ENCODE measurements around the gene SEPTIN7. TPM values are rescaled to one million over a fixed set of nuclear protein-coding genes. Genes with fewer than 3 reads are reported as not detected.

The SEPTIN7 gene
- total and polyA plus RNA-seq, 9 of the 15 experiments (the other 6 are each of a cell fraction or from before 2014, with no cell fraction given): 95.0 to 268 (median 163) TPM

GRCh38 chr7:35754741-35755140 lies 46.1 kb upstream of the SEPTIN7 start:
- H3K9me3 ChIP-seq (replicated peaks; ENCODE audit: control insufficient read depth, insufficient read depth, low read depth, low read length): no peaks in the 10 kb centered on the region
- no peak overlapping the region for H3K4me3 ChIP-seq
- no peak for FAIRE-seq
- intact Hi-C loops (cut with micrococcal nuclease) (no loop called here), in situ Hi-C loops (cut with MboI) (no loop called here)
- no peak overlapping the region for H3K9ac ChIP-seq (ENCODE audit: insufficient read depth in 1 of 2, low read depth in 2 of 2, low read length in 2 of 2)
- no peaks in the 10 kb centered on the region for H3K36me3 ChIP-seq (ENCODE audit: control insufficient read depth, insufficient read depth, low read length)
- ATAC-seq: no peak
- TF ChIP-seq CEBPG (CRISPR knock-in tag; IDR thresholded peaks at IDR 0.05) (no peak; the same call in 1 of the 2 replicates), CEBPG (tag; conservative IDR thresholded peaks at IDR 0.05 in 1 of 2, IDR thresholded peaks at IDR 0.05 in 1 of 2) (peak; percentile 78 to 89), CEBPB (tag; IDR thresholded peaks at IDR 0.05) (peak; percentile 86), MEIS2 (IDR thresholded peaks at IDR 0.05; ENCODE audit: partially characterized antibody) (no peak), ZNF280B (CRISPR knock-in tag; IDR thresholded peaks at IDR 0.05) (no peak), SMARCB1 (IDR thresholded peaks at IDR 0.05; ENCODE audit: insufficient read length, low read depth) (no peak)
- H3K27me3 ChIP-seq (ENCODE audit: control insufficient read depth in 2 of 2, insufficient read depth in 2 of 2, low read length in 2 of 2): no peaks in the 10 kb centered on the region
- H4K20me1 ChIP-seq (replicated peaks; ENCODE audit: control insufficient read depth, insufficient read depth, low read length): no peaks in the 10 kb centered on the region
- no peaks in the 10 kb centered on the region for H3K79me2 ChIP-seq (ENCODE audit: control insufficient read depth, insufficient read depth, low read length)
- peaks cover 0 to 11% of the 10 kb centered on the region in 2 experiments; a peak in 2 of 5 replicates for H3K4me1 ChIP-seq (replicated peaks in 1 of 2; ENCODE audit: control insufficient read depth in 2 of 2, insufficient read depth in 2 of 2, low read length in 2 of 2)
- WGBS (ENCODE audit: insufficient coverage, low coverage, missing lambda C conversion rate): 13% methylated on average over 1 of the region's 1 CpG
- no peak overlapping the region for H2AFZ ChIP-seq (ENCODE audit: low read depth, low read length)
- POLR2A ChIA-PET: interaction anchor here (0.6 to 1.2 kb wide), 2 partner anchors 9 to 46 kb away, joined by 3 read pairs; partner anchors contain the start of gene SEPTIN7
- H3K4me2 ChIP-seq (ENCODE audit: insufficient read depth, low read length): no peak overlapping the region
- H3K27ac ChIP-seq (ENCODE audit: extremely low read depth, low read depth, low read length): no peak overlapping the region
- no peak for DNase-seq (ENCODE audit: extremely low read depth in 1 of 4, low spot score in 3 of 4)
- CTCF ChIA-PET (ENCODE audit: low intra/inter-chr PET ratio): no interaction called here
- H3K9me1 ChIP-seq (ENCODE audit: control insufficient read depth, insufficient read depth, low read length): no peaks in the 10 kb centered on the region
- no TSS peak for BruUV-seq (replicated peaks)

Measured in K562 (cell line).